Measurements from ENCODE around the gene GALNT2.

GALNT2 gene

GRCh38 chr1:230191855-230192254 lies 124.8 kb downstream of the GALNT2 start:
- no peak for DNase-seq
- H3K27ac ChIP-seq = no peak overlapping the region
- in situ Hi-C loops (cut with HindIII; ENCODE audit: low pct_ligation_motif_present, low sequenced_read_pairs) = no loop called here
- no peak for TF ChIP-seq CTCF (IDR thresholded peaks at IDR 0.05; ENCODE audit: low read depth, low read length, missing control alignments)
- H3K36me3 ChIP-seq (replicated peaks) = no peaks in the 10 kb centered on the region
- H3K4me3 ChIP-seq (ENCODE audit: low read depth, low read length) = no peak overlapping the region
- H3K27me3 ChIP-seq (replicated peaks) = no peaks in the 10 kb centered on the region

GRCh38 chr1:230194525-230194924 lies 127.5 kb downstream of the GALNT2 start:
- in situ Hi-C loops (cut with HindIII; ENCODE audit: low pct_ligation_motif_present, low sequenced_read_pairs) = no loop called here
- no peak for TF ChIP-seq CTCF (IDR thresholded peaks at IDR 0.05; ENCODE audit: low read depth, low read length, missing control alignments)
- Histone ChIP-seq H3K27me3 (replicated peaks) (no peaks in the 10 kb centered on the region), H3K4me3 (ENCODE audit: low read depth, low read length) (no peak overlapping the region), H3K27ac (no peak overlapping the region), H3K36me3 (replicated peaks) (no peaks in the 10 kb centered on the region)
- no peak for DNase-seq

GRCh38 chr1:230195199-230195598 lies 128.2 kb downstream of the GALNT2 start:
- H3K27me3 ChIP-seq (replicated peaks) = no peaks in the 10 kb centered on the region
- TF ChIP-seq CTCF (IDR thresholded peaks at IDR 0.05; ENCODE audit: low read depth, low read length, missing control alignments) = no peak
- H3K27ac ChIP-seq = no peak overlapping the region
- no peaks in the 10 kb centered on the region for H3K36me3 ChIP-seq (replicated peaks)
- no peak overlapping the region for H3K4me3 ChIP-seq (ENCODE audit: low read depth, low read length)
- no peak for DNase-seq
- in situ Hi-C loops (cut with HindIII; ENCODE audit: low pct_ligation_motif_present, low sequenced_read_pairs) = no loop called here

DNA sequence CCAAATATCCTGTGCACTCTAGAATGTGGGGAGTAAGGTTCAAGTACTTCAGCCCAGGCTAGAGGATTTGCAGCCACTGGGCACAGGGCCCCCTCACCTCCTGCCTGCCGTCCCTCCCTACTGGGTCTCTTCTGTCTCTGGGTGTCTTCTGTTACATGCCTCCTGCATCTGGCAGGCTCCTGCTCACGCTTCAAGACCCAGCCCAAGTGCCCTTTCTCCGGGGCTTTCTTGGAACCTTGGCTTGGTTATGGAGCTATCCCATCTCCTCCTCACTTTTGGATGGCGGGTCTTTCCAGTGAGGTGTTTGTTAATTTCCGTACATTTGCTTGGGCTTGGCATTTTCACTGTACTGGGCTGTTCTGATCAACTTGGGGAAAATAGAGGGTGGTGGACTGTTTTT lies 129.0 kb downstream of the GALNT2 start:
- Histone ChIP-seq H3K36me3 (replicated peaks) (no peaks in the 10 kb centered on the region), H3K4me3 (ENCODE audit: low read depth, low read length) (no peak overlapping the region), H3K27ac (no peak overlapping the region), H3K27me3 (replicated peaks) (no peaks in the 10 kb centered on the region)
- TF ChIP-seq CTCF (IDR thresholded peaks at IDR 0.05; ENCODE audit: low read depth, low read length, missing control alignments) = no peak
- in situ Hi-C loops (cut with HindIII; ENCODE audit: low pct_ligation_motif_present, low sequenced_read_pairs) = no loop called here
- no peak for DNase-seq

DNA sequence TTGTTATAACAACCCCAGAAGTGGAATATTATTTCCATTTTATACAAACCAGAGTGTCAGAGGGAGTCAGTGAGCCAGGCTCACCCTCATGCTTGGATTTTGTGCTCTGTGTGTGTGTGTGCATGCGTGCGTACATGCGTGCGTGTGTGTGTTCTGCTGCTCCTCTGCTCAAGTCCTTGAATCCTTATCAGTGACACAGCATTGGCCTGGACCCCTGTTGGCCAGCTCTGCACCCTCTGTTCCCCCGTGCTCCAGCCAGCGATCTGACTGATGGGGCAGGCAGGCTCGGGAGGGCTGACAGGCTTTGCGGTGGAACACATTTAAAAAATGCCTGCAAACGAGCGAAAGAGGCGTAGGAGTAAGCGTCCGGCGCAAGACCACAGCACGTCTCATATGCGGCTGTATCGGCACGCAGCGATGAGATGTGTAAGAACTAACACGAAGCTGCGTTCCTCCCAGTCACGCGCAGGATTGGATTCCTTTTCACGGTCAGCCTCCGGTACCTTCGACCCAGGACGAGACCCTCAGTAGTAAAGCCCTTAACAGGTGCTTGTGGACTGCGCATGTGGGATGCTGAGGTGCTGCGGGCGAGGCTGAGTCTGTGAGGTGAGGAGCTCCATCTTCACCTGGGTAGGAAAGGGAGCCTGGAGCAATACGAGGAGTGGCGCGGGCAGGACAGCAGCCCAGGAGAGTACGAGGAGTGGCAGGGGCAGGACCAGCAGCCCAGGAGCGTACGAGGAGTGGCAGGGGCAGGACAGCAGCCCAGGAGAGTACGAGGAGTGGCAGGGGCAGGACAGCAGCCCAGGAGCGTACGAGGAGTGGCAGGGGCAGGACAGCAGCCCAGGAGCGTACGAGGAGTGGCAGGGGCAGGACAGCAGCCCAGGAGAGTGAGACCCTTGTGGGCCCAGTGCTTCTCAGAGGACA lies 130.9 kb downstream of the GALNT2 start:
- no peak overlapping the region for H3K27ac ChIP-seq

More for the DNA sequence above, 130.9 kb downstream of the GALNT2 start:
- no peaks in the 10 kb centered on the region for H3K27me3 ChIP-seq (replicated peaks)
- no peak for DNase-seq
- H3K36me3 ChIP-seq (replicated peaks) = no peaks in the 10 kb centered on the region
- TF ChIP-seq CTCF (IDR thresholded peaks at IDR 0.05; ENCODE audit: low read depth, low read length, missing control alignments) = no peak
- in situ Hi-C loops (cut with HindIII; ENCODE audit: low pct_ligation_motif_present, low sequenced_read_pairs) = no loop called here
- no peak overlapping the region for H3K4me3 ChIP-seq (ENCODE audit: low read depth, low read length)
